Measurements from ENCODE around the gene LPAR6.
"Not testable (repeated sequence)": the region's sequence is repeated elsewhere in the genome, so short reads cannot be mapped to it uniquely, and the experiment has no call there.

The LPAR6 gene

GRCh38 chr13:48431431-48431830 lies 18.5 kb upstream of the LPAR6 start:
- H3K4me1 Mint-ChIP-seq (ENCODE audit: low read depth), result peaks cover 51% of the 10 kb centered on the region
- no peak for DNase-seq
- H3K36me3 Mint-ChIP-seq (ENCODE audit: low read depth), result peaks cover 16% of the 10 kb centered on the region
- H3K27me3 Mint-ChIP-seq, result no peaks in the 10 kb centered on the region
- peak overlapping the region; percentile 31 for H3K27ac Mint-ChIP-seq
- no peak overlapping the region for H3K4me3 Mint-ChIP-seq
- H3K9me3 Mint-ChIP-seq, result peaks cover 5% of the 10 kb centered on the region

- no peak for DNase-seq
- peaks cover 18% of the 10 kb centered on the region for H3K36me3 Mint-ChIP-seq (ENCODE audit: low read depth)
- no peak overlapping the region for H3K27ac Mint-ChIP-seq
- peaks cover 10% of the 10 kb centered on the region for H3K9me3 Mint-ChIP-seq
- no peak overlapping the region for H3K4me3 Mint-ChIP-seq
- peaks cover 45% of the 10 kb centered on the region for H3K4me1 Mint-ChIP-seq (ENCODE audit: low read depth)
- H3K27me3 Mint-ChIP-seq, result no peaks in the 10 kb centered on the region
Measured at GRCh38 chr13:48429886-48430285, 17.0 kb upstream of the LPAR6 start.

GRCh38 chr13:48429036-48429435 lies 16.1 kb upstream of the LPAR6 start:
- no peak overlapping the region for H3K4me3 Mint-ChIP-seq
- H3K9me3 Mint-ChIP-seq, result peaks cover 10% of the 10 kb centered on the region
- peak overlapping the region; percentile 3 for H3K27ac Mint-ChIP-seq
- H3K4me1 Mint-ChIP-seq (ENCODE audit: low read depth), result peaks cover 39% of the 10 kb centered on the region
- no peaks in the 10 kb centered on the region for H3K27me3 Mint-ChIP-seq
- H3K36me3 Mint-ChIP-seq (ENCODE audit: low read depth), result peaks cover 18% of the 10 kb centered on the region
- DNase-seq, result no peak

GRCh38 chr13:48426755-48427298 lies 13.9 kb upstream of the LPAR6 start:
- not testable (repeated sequence) for H3K27me3 Mint-ChIP-seq, H3K9me3 Mint-ChIP-seq, H3K4me3 Mint-ChIP-seq, DNase-seq
- Mint-ChIP-seq H3K36me3 (ENCODE audit: low read depth) (peaks cover 24% of the 10 kb centered on the region), H3K27ac (peak overlapping the region; percentile 87), H3K4me1 (ENCODE audit: low read depth) (peaks cover 32% of the 10 kb centered on the region)

- Mint-ChIP-seq H3K27ac (no peak overlapping the region), H3K36me3 (ENCODE audit: low read depth) (peaks cover 28% of the 10 kb centered on the region), H3K4me3 (no peak overlapping the region), H3K27me3 (no peaks in the 10 kb centered on the region), H3K4me1 (ENCODE audit: low read depth) (peaks cover 25% of the 10 kb centered on the region), H3K9me3 (peaks cover 14% of the 10 kb centered on the region)
- DNase-seq, result no peak
Measured at GRCh38 chr13:48426052-48426451, 13.1 kb upstream of the LPAR6 start.

GRCh38 chr13:48424212-48424611 lies 11.3 kb upstream of the LPAR6 start:
- H3K4me1 Mint-ChIP-seq (ENCODE audit: low read depth), result peaks cover 14% of the 10 kb centered on the region
- H3K4me3 Mint-ChIP-seq, result no peak overlapping the region
- H3K27me3 Mint-ChIP-seq, result no peaks in the 10 kb centered on the region
- H3K27ac Mint-ChIP-seq, result no peak overlapping the region
- H3K36me3 Mint-ChIP-seq (ENCODE audit: low read depth), result peaks cover 24% of the 10 kb centered on the region
- peaks cover 28% of the 10 kb centered on the region for H3K9me3 Mint-ChIP-seq
- DNase-seq, result no peak

- not testable (repeated sequence) for H3K27ac Mint-ChIP-seq; DNase-seq; H3K27me3 Mint-ChIP-seq; H3K4me1 Mint-ChIP-seq (ENCODE audit: low read depth); H3K4me3 Mint-ChIP-seq
- peaks cover 32% of the 10 kb centered on the region for H3K9me3 Mint-ChIP-seq
- H3K36me3 Mint-ChIP-seq (ENCODE audit: low read depth), result peaks cover 31% of the 10 kb centered on the region
Measured at GRCh38 chr13:48422003-48422402, 9.1 kb upstream of the LPAR6 start.

- Mint-ChIP-seq H3K27me3 (no peaks in the 10 kb centered on the region), H3K36me3 (ENCODE audit: low read depth) (peaks cover 41% of the 10 kb centered on the region), H3K4me3 (no peak overlapping the region), H3K27ac (no peak overlapping the region), H3K9me3 (peaks cover 16% of the 10 kb centered on the region), H3K4me1 (ENCODE audit: low read depth) (peaks cover 34% of the 10 kb centered on the region)
- no peak for DNase-seq
Measured at GRCh38 chr13:48415516-48415915, 2.6 kb upstream of the LPAR6 start.

- Mint-ChIP-seq H3K4me3 (no peak overlapping the region), H3K27ac (no peak overlapping the region), H3K4me1 (ENCODE audit: low read depth) (peaks cover 43% of the 10 kb centered on the region), H3K36me3 (ENCODE audit: low read depth) (peaks cover 44% of the 10 kb centered on the region), H3K27me3 (no peaks in the 10 kb centered on the region), H3K9me3 (peaks cover 6% of the 10 kb centered on the region)
- no peak for DNase-seq
Measured at GRCh38 chr13:48414501-48414900, 1.6 kb upstream of the LPAR6 start.

GRCh38 chr13:48411841-48412531 lies 927 bp downstream of the LPAR6 start:
- Mint-ChIP-seq H3K4me1 (ENCODE audit: low read depth) (peaks cover 63% of the 10 kb centered on the region), H3K4me3 (peak overlapping the region; percentile 90), H3K27me3 (no peaks in the 10 kb centered on the region), H3K27ac (peak overlapping the region; percentile 97), H3K9me3 (no peaks in the 10 kb centered on the region), H3K36me3 (ENCODE audit: low read depth) (peaks cover 39% of the 10 kb centered on the region)
- no peak for DNase-seq

- Mint-ChIP-seq H3K27me3 (no peaks in the 10 kb centered on the region), H3K4me3 (peak overlapping the region; percentile 90), H3K9me3 (no peaks in the 10 kb centered on the region), H3K27ac (peak overlapping the region; percentile 97), H3K4me1 (ENCODE audit: low read depth) (peaks cover 67% of the 10 kb centered on the region), H3K36me3 (ENCODE audit: low read depth) (peaks cover 38% of the 10 kb centered on the region)
- DNase-seq, result no peak
Measured at GRCh38 chr13:48411147-48411794, 1.6 kb downstream of the LPAR6 start.

- Mint-ChIP-seq H3K4me3 (peak overlapping the region; percentile 74), H3K9me3 (no peaks in the 10 kb centered on the region), H3K27ac (peak overlapping the region; percentile 83), H3K27me3 (no peaks in the 10 kb centered on the region), H3K36me3 (ENCODE audit: low read depth) (peaks cover 29% of the 10 kb centered on the region), H3K4me1 (ENCODE audit: low read depth) (peaks cover 74% of the 10 kb centered on the region)
- DNase-seq, result no peak
Measured at GRCh38 chr13:48410199-48410598, 2.7 kb downstream of the LPAR6 start.

- Mint-ChIP-seq H3K4me1 (ENCODE audit: low read depth) (peaks cover 82% of the 10 kb centered on the region), H3K4me3 (no peak overlapping the region), H3K9me3 (no peaks in the 10 kb centered on the region), H3K27ac (peak overlapping the region; percentile 32), H3K36me3 (ENCODE audit: low read depth) (peaks cover 19% of the 10 kb centered on the region), H3K27me3 (no peaks in the 10 kb centered on the region)
- no peak for DNase-seq
Measured at GRCh38 chr13:48405875-48406274, 7.0 kb downstream of the LPAR6 start.

- no peak for DNase-seq
- H3K9me3 Mint-ChIP-seq, result no peaks in the 10 kb centered on the region
- H3K27me3 Mint-ChIP-seq, result no peaks in the 10 kb centered on the region
- H3K27ac Mint-ChIP-seq, result no peak overlapping the region
- peaks cover 84% of the 10 kb centered on the region for H3K4me1 Mint-ChIP-seq (ENCODE audit: low read depth)
- H3K4me3 Mint-ChIP-seq, result no peak overlapping the region
- peaks cover 15% of the 10 kb centered on the region for H3K36me3 Mint-ChIP-seq (ENCODE audit: low read depth)
Measured at GRCh38 chr13:48404952-48405351, 8.0 kb downstream of the LPAR6 start.

GRCh38 chr13:48403913-48404312 lies 9.0 kb downstream of the LPAR6 start:
- peaks cover 83% of the 10 kb centered on the region for H3K4me1 Mint-ChIP-seq (ENCODE audit: low read depth)
- no peak for DNase-seq
- no peaks in the 10 kb centered on the region for H3K9me3 Mint-ChIP-seq
- peak overlapping the region; percentile 8 for H3K4me3 Mint-ChIP-seq
- peaks cover 14% of the 10 kb centered on the region for H3K36me3 Mint-ChIP-seq (ENCODE audit: low read depth)
- H3K27ac Mint-ChIP-seq, result peak overlapping the region; percentile 91
- no peaks in the 10 kb centered on the region for H3K27me3 Mint-ChIP-seq
